GM21360 (cell line): ENCODE measurements around the gene CARMIL1.
"Not testable (repeated sequence)": the region's sequence is repeated elsewhere in the genome, so short reads cannot be mapped to it uniquely, and the experiment has no call there.

ENCODE experiments used
- ATAC-seq: cut with Tn5 transposase; IDR thresholded peaks from one replicate; pipeline ENCODE4 v1.9.1; 2021; ENCODE audit warnings: mild to moderate bottlenecking, moderate library complexity; ENCODE audit not compliant: unreplicated experiment

Gene CARMIL1

DNA sequence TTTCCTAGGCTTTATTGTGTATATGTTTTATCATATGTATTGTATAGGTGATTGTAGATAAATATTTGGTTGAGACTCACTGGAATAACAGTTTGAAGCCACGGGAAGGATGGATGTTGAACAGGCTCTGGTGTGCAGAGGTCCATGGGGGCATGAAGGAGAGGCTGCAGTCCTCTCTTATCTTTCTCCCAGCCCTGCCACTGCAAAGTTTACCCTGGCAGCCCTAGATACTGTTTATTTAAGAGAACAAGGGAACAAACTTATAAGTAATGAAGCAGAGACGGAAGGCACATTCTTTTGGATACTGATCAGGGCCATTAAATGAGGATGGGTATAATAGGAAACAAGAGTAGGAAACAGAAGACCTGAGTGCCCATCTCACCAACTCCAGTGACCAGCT lies 269.3 kb downstream of the CARMIL1 start:
- ATAC-seq: no peak

DNA sequence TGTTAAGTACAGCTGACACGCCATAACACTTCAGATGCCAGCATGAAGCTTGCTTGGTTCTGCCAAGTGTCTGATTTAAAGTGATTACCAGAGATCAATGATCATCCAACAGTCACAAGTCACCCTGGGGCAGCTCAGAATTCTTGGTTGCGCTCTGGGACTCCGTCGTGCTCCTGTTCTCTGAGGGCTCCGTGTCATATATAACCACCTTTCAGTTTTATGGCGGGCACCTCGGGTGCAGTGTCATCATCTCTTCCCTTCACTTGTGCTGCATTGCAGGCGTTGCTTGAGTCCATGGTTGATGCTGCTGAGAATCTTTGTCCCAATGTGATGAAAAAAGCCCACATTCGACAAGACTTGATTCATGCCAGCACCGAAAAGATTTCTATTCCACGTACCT lies 271.5 kb downstream of the CARMIL1 start:
- no peak for ATAC-seq

DNA sequence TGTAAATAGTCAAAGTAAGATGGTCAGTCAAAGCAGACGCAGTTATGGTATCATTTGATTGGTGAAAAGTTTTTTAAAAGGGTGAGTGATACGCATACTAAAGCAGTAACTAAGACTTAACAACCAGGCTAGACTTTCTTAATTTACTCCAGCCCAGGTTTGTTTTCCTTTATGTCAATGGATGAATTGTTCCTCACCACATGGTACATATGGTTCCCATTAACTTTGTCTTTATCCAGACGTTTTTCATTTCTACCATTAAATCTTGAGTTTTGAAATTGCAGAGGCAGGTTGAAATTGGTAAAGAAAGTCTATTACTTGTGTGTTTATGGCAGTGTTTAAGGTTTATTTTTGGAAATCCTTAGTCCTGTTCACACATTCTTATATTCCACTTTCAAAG lies 274.3 kb downstream of the CARMIL1 start:
- ATAC-seq: no peak

DNA sequence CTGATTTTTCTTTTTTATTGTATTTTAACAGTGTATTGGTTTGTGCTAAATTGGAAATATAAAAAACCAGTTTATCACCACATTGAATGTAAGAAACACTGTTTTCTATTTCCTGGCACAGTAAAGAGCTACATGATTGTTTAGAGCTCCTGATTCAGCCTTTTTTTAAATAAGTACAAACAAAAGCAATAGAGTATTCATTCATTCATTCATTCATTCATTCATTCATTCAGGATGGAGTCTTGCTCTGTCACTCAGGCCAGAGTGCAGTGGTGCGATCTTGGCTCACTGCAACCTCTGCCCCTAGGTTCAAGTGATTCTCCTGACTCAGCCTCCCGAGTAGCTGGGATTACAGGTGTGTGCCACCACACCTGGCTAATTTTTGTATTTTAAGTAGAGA lies 276.0 kb downstream of the CARMIL1 start:
- no peak for ATAC-seq

DNA sequence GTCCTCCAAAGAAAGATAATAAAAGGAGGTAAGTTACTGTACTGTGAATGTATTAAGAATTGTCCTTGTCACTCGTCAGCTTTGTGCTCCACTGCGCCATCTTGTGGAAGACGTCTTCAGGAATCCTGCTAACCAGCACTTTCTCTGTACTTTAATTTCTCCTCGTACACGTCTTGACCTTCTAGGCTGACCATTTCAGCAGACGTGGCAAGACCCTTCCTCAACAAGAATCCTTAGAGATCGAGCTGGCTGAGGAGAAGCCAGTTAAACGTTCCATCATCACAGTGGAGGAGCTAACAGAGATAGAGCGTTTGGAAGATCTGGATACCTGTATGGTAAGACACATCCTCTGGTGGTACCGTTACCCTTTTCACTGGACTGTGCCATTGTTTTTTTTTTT lies 277.3 kb downstream of the CARMIL1 start:
- ATAC-seq: no peak

DNA sequence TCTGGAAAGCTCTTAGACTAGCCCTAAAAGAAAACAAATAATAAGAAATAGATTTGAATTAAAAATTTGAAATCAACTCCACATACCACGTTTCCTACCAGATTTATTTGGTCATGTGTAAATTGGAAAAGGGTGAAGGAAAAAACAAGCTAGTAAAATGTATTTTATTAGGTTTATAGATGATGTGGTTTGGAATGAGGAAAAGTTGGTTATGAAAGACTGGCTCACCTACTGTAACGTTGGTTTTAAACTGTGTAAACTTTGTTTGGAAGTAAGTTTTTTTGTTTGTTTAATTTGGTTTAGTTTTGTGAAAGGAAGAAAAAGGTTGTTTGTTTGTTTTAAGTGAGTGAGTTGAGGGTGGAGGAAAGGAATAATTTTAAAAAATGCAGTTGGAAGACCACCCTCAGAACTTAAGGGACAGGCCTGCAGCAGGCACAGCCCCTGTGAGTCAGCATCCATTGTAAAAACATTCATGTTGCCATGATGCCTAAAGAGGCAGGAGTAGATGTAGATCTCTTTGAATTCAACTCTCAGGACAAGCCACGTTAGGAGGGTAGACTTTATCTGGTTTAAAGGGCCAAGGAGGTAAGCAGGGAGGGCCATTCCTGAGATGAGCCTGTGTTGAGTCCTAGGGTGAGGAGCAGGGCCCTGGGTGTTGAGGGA lies 279.1 kb downstream of the CARMIL1 start:
- no peak for ATAC-seq

DNA sequence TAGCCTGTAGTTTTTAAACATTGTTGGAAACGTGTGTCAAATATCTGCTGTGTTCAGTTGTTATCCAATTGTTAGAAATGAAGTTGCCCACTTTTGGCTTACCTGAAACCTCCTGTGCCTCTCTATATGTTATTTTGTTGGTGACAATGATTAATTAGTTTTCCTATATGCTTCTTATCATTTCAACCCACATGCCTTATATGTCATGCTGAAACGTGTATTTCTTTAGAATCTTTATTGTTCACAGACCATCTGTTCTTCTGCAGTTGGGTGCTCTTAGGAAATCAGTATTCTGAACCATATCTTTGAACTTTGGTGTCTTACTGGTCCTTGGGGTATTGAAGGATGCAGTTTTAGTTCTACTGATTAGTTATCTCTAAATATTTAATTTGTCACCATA lies 281.7 kb downstream of the CARMIL1 start:
- no peak for ATAC-seq

DNA sequence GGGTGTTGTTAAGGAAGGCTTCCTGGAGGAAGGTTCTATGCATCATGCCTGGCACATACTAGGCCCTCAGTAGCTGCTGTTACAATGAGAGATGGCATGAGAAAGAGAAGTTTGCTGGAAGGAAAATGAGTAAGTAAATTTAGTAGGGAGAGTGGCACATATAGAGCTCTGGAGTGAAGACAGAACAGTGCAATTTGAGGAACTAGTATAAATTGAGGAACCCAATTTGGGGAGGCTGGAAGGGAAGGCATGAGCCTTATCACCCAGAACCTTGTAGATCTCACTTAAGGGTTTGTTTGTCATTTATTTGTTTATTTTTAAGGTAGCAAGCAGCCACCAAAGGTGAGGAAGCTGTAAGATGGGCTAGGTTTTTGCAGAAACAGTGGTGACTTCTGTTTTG lies 285.8 kb downstream of the CARMIL1 start:
- ATAC-seq: no peak

DNA sequence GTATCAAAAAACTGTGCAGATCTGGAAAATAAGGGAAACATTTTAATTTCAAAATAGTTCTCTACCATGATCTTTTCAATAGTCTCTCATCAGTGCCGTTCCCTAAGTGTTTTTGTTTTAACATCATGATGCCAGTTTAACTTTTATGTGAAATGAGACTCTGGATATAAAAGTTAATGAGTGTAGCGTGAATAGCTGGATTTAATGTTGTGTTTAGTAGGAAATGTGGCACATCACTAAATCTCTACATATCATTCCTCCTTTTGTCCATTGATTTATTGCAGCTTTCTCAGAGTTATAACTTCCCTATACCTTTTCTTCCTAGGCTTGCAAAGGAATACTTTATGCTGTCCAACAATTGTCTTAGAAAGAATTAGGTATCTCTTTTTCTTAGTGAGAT lies 291.4 kb downstream of the CARMIL1 start:
- no peak for ATAC-seq

DNA sequence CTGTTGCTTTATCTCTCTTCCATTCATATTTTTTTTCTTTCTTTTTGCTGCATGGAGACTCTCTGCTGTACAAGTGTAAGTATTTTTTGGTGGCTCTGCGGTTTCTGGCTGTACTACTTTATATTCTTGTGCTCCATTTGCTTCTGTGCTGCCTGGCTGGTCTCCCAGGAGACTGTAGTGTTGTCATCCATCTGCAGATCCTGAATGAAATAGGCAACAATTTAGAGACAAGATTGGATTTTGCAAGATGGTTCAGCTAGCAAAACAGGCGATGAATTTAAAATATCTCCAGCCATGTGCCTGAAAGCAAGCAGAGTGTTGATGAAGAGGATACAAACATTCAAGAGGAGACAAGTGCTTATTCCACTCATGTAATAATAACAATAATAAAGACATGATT lies 297.7 kb downstream of the CARMIL1 start:
- ATAC-seq: no peak

DNA sequence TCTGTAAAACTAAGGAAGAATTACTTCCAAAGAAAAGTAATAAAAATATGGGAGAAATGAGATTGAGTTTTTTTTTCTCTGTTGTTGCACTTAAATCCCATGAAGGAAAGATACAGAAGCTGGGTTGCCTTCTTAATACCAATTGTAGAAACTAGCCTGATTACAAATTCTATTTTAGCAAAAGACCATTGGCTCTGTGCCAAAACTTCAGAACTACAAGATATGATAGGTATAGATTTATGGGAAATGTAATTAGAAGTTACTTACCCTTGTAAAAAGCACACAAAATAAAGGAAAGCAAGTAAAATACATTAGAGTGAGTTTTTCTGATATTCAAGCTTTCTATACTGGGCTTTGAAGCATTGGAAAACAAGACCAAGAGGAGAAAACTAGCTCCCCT lies 299.4 kb downstream of the CARMIL1 start:
- ATAC-seq: no peak

DNA sequence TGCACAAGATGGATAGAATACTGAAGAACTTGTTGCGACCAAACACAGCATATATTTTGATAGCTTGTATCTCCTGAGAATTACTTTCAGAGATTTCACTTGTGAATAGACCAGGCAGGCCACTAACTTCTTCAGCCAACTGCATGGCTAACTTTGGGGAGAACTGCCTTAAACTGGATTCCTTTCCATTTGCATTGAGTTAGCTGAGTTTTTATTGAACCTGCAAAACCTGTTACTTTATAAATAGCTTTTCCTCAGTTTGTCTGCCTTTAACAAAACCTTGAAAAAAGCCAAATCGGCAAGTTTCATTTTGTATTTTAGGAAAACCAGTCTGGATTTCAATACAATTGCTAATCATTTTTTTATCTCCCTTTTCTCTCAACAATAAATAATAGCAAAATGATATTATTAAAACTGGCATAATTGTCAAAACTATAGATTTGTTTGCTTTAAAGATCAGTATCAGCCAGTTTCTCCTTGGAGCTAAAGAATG lies 300.3 kb downstream of the CARMIL1 start:
- ATAC-seq: no peak

DNA sequence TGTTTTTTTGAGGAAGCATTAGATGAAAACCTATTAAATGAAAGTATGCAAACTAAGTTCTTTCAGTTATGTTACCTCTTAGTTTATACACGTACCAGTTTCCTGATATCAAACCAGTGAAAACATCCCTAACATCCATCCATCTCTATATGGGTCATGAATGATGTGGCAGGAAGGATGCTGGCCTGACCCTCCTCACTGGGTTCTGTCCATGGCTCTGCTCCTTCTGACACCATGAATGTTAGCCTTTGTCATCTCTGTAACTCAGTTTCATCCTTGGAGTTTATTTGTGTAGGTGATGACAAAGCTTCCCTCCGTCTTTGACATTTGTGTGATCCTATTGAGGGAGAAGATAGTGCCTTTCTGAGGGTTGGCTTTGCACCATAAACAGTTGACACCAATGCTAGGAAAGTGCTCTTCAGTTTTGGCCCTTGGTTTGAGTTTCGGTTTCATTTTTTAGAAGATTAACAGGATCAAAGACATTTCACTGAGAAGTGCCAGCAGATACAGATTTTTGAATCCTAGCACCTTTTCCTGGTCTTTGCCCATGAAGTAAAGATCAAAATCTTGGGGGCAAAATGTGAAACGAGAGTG lies 300.8 kb downstream of the CARMIL1 start:
- no peak for ATAC-seq

DNA sequence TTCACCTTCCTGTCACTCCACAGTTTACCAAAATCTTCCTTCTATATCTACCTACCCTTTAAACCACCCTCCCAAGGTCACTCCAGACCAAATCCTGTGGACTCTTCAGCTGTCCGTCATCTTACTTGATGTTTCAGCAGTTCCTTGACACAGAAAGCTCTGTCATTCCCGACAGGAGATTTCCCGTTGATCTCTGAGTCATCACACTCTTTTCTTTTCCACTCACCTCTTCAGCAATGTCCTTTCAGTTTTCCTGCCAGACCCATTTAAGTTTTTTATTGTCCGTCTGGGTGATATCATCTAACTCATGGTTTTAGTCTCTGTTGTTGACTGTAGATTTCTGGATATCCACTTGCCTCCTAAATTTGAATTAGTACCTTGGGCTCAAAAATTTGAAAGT lies 302.9 kb downstream of the CARMIL1 start:
- ATAC-seq: no peak

DNA sequence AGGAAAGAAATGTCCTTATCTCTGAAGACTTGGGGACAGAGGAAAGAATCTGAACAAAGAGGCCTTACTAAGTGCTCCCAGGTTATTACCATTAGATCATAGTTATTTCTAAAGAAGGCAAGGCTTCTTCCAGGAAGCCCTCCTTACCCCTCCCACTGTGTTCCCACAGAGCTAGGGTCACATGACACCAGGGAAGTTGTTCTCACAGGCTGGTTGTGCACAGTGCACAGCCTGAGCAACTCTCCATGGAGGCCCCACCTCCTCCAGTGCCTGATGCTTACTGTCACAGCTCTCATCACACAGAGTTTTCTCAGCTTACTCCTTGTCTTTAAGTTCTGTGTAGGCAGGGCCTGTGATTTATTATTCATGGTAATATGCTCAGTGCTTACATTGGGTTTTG lies 303.9 kb downstream of the CARMIL1 start:
- no peak for ATAC-seq

DNA sequence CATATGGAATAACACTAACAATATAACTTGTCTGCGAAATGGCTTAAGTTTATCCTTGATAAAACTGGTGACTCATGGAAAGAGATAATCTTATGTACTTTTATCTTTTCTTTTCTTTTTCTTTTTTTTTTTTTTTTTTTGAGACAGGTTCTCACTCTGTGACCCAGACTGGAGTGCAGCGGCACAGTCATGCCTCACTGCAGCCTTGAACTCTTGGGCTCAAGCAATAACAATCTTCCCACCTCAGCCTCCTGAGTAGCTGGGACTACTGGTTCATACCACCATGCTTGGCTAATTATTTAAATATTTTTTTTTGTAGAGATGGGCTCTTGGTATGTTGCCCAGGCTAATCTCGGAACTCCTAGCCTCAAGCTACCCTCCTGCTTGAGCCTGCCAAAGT lies 304.7 kb downstream of the CARMIL1 start:
- ATAC-seq: no peak

DNA sequence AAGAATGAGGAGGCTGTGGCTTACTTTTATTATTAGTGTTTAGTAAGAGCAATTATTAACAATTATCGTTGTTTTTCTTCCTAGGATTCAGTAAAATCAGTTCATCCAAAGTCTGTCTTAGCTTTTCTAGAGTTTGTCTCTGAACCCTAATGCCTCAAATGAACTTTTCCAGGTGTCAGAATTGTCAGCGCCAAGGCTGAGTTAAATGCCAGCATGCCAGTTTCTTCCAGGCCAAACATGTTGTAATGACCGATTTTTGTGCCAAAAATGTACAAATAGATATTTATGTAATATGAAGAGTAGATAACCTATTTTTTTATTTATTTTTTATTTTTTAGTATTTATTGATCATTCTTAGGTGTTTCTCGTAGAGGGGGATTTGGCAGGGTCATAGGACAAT lies 306.1 kb downstream of the CARMIL1 start:
- no peak for ATAC-seq

DNA sequence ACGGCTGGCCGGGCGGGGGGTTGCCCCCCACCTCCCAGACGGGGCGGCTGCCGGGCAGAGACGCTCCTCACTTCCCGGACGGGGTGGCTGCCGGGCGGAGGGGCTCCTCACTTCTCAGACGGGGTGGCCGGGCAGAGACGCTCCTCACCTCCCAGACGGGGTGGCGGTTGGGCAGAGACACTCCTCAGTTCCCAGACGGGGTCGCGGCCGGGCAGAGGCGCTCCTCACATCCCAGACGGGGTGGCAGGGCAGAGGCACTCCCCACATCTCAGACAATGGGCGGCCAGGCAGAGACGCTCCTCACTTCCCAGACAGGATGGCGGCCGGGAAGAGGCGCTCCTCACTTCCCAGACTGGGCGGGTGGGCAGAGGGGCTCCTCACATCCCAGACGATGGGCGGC lies 306.9 kb downstream of the CARMIL1 start:
- ATAC-seq: not testable (repeated sequence)

DNA sequence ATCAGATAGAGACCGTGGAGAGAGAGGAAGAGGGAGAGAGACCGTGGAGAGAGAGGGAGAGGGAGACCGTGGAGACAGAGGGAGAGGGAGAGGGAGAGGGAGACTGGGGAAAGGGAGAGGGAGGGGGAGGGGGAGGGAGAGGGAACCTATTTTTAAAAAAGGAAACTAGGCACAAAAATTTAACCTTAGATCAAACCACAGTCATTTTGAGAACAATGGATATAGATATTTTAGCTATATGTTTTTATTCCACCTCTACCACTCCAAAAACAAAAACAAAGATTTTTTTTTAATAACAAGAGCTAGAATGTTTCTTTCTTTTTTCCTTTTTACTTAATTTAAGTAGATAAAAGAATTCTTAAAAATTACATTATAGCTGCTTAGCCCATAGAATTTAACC lies 307.8 kb downstream of the CARMIL1 start:
- ATAC-seq: no peak

DNA sequence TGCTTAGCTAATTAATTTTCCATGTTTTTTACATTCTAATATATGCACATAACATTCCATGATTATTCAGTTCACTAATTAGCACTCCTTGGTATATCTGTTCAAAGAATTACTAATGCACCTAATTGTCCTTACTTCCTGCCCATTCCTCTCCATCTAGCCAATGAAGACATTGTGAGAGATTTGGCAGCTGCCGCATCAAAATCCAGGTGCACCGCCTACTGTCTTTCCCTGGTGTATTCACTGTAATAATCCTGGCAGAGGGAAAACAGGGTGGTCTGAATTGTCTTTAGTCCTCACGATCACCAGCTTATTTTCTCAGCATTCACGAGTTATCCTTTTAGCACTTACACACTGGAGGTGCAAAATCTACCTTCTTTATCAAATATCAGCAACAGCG lies 311.8 kb downstream of the CARMIL1 start:
- ATAC-seq: no peak

DNA sequence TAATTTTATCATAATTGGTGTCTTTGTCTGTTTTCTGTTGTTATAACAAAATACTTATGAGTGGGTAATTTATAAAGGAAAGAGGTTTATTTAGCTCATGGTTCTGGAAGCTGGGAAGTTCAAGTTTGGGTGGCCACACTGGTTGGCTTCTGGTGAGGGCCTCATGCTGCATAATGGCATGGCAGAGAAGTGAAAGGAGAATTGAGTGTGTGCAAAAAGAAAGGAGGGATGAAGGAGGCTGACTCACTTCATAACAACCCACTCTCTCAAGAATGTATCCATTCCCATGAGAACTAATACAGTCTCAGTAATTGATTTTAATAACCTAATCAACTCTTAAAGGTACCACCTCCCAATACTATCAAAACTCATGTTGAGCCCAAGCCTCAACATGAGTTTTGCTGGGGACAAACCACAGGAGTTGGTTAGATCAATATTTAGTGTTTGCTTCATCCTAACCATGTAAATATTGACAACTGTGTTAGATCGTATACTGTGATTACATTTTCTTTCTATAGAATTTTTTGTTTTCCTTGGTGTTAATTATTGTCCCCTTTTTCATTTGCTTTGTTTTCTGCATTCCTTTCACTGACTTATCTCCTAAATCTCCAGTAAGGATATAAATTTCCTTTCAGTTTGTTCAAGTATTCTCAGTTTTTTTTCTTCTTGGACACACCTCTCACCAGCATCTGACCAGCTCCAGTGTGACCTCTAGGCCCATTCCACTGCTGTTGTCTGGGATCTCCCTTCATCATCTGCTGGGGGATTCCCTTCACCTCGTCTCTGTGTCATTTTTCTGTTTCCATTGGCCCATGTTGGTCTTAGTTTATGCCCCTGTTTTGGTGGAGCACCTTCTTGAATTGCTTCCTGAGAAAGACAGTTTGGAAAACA lies 318.0 kb downstream of the CARMIL1 start:
- no peak for ATAC-seq

DNA sequence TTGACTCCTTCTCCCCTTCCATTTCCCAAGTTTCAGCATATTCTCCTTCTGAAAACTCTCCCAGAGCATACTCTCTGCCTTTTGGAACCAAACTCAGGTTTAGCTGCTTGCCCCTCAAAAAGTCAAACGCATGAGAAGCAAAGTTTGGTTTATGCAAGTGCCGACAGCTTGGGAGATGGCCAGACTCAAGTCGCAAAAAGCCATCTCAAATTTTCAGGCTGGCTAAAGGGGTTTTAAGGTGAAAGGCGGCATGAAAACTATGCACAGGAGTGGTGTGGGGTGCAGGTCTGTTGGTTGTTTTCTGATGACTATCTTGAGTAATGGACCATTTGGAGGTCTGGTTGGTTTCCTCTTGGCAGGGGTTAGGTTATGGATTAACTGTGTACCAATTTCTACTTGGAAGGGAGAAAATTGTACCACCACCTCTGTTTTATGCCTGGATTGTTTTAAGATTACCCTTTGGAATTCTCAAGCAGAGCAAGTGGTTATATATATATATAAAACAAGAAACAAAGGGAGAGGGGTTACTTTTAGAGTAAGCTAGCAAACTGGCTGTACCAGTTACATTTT lies 320.4 kb downstream of the CARMIL1 start:
- ATAC-seq: no peak
